Stimulated activated effector memory CD8-positive, alpha-beta T cell treated with anti-CD3 and anti-CD28 coated beads, Interleukin-12 subunit alpha, Interleukin-12 subunit beta, amount 100 ng/mL, for 72 hours (primary cell): ENCODE measurements around the gene NSMF.

Experiments
- ATAC-seq: fragments of 150-1000 bp; cut with Tn5 transposase; 2 replicates; pipeline ENCODE4 v1.10.0; 2021
- DNase-seq, 2 donors: peaks; one replicate each; pipeline ENCODE4 v3.0.0; 2021 to 2022; ENCODE audit warnings: low spot score in 2 of 2
- H3K27ac Mint-ChIP-seq: one replicate; pipeline ENCODE4 v1.8.0; 2022; ENCODE audit warnings: mild to moderate bottlenecking, mixed read lengths
- H3K36me3 Mint-ChIP-seq: one replicate; pipeline ENCODE4 v1.8.0; 2022; ENCODE audit warnings: mild to moderate bottlenecking, mixed read lengths
- H3K4me1 Mint-ChIP-seq: one replicate; pipeline ENCODE4 v1.8.0; 2022; ENCODE audit warnings: mixed read lengths
- H3K4me3 Mint-ChIP-seq: one replicate; pipeline ENCODE4 v1.8.0; 2022; ENCODE audit warnings: mild to moderate bottlenecking, mixed read lengths
- H3K9me3 Mint-ChIP-seq: one replicate; pipeline ENCODE4 v1.8.0; 2022; ENCODE audit warnings: mixed read lengths

NSMF gene

DNA sequence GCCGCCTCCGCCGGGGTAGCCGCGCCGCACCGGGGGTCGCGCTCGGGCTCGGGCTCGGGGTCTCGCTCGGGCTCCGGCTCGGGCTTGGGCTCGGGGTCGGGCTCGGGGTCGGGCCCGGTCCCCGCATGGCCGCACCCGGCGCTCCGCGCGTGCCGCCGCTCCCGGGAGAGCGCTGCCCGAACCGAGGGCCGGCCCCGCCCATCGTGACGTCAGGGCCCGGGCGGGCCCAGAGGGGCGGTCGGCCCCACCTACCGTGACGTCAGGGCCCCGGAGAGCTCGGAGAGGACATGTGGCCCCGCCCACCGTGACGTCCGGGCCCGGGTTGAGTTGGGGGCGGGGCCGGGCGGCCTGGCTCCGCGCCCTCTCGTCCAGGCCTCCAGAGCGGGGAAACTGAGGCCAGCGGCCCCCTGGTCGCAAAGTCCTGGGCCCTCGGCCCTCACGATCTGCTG, at the start of gene NSMF:
Gene NSMF (minus strand): TSS at position 183 of the 449 bp plus-strand sequence. CDS start 232 bp downstream, outside the sequence.
- Mint-ChIP-seq H3K27ac (peak within 1 kb of the TSS; percentile 50), H3K4me3 (peak within 1 kb of the TSS; percentile 66), H3K9me3 (no peaks in the 10 kb centered on the region), H3K4me1 (peaks cover 35% of the 10 kb centered on the region), H3K36me3 (peaks cover 33% of the 10 kb centered on the region)
- ATAC-seq (peak; percentile 71), DNase-seq (peak; percentile 97 to 98)

- Mint-ChIP-seq H3K4me1 (peaks cover 10% of the 10 kb centered on the region), H3K36me3 (peaks cover 13% of the 10 kb centered on the region), H3K4me3 (no peak overlapping the region)
These were observed 47.6 kb upstream of the NSMF start for GRCh38 chr9:137506702-137507171.

GRCh38 chr9:137506274-137506673, 47.1 kb upstream of the NSMF start:
- ATAC-seq, result no peak
- no peak for DNase-seq
- Mint-ChIP-seq H3K27ac (no peak overlapping the region), H3K9me3 (no peaks in the 10 kb centered on the region), H3K4me1 (peaks cover 13% of the 10 kb centered on the region), H3K4me3 (no peak overlapping the region), H3K36me3 (peaks cover 16% of the 10 kb centered on the region)

More at GRCh38 chr9:137506702-137507171, 47.6 kb upstream of the NSMF start:
- Mint-ChIP-seq H3K27ac (no peak overlapping the region), H3K9me3 (no peaks in the 10 kb centered on the region)
- DNase-seq (no peak), ATAC-seq (no peak)

- Mint-ChIP-seq H3K36me3 (peaks cover 16% of the 10 kb centered on the region), H3K9me3 (no peaks in the 10 kb centered on the region), H3K4me3 (no peak overlapping the region), H3K4me1 (peaks cover 13% of the 10 kb centered on the region), H3K27ac (no peak overlapping the region)
- ATAC-seq (no peak), DNase-seq (no peak)
These were observed 46.4 kb upstream of the NSMF start for GRCh38 chr9:137505421-137506140.

- DNase-seq (no peak), ATAC-seq (peak; percentile 55)
- H3K27ac Mint-ChIP-seq, result no peak overlapping the region
- no peaks in the 10 kb centered on the region for H3K9me3 Mint-ChIP-seq
- no peak overlapping the region for H3K4me3 Mint-ChIP-seq
- H3K36me3 Mint-ChIP-seq, result peaks cover 16% of the 10 kb centered on the region
- H3K4me1 Mint-ChIP-seq, result peaks cover 13% of the 10 kb centered on the region
These were observed 45.3 kb upstream of the NSMF start for GRCh38 chr9:137504432-137504777.

DNA sequence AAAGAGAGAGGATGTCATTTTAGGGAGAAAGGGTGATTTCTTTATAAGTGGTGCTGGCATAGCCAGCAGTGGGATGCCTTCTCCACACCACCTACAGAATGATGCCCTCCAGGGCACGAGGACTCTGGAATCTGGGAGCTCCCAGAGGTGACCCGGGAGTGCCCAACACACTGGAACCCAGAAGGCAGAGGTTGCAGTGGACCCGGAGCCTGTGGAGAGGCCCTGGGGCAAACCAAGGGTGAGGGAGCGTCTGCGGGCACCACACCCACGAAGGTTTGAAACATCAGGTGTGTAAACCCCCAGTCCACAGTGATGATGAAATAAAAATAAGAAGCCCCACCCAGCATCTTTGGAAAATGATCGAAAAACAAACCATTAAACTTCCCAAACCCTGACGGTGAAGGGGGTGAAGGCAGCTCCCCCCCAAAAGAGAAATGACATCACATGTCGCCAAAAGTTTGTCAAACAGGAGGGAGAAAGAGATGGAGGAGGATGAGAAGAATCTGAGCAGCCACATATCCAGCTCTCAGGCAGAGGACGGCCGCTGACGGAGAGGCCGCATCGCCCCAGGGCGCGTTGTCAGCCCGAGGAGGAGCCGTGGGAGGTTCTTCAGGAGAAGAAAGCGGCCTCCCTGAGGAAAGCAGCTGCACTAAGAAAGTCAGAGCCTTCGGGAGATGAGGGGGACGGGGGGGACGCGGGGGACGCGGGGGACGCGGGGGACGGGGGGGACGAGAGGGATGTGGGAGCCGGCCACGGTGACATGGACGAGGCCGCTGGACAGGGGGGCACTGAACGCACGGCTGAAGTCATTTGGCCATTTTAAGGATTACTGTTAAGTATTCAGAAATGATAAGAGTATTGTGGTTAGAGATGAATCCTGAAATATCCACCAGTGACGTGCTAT, 43.1 kb upstream of the NSMF start:
- Mint-ChIP-seq H3K27ac (peak overlapping the region; percentile 94), H3K4me1 (peaks cover 13% of the 10 kb centered on the region), H3K4me3 (no peak overlapping the region), H3K36me3 (peaks cover 16% of the 10 kb centered on the region), H3K9me3 (no peaks in the 10 kb centered on the region)
- no peak for ATAC-seq
- no peak for DNase-seq

DNA sequence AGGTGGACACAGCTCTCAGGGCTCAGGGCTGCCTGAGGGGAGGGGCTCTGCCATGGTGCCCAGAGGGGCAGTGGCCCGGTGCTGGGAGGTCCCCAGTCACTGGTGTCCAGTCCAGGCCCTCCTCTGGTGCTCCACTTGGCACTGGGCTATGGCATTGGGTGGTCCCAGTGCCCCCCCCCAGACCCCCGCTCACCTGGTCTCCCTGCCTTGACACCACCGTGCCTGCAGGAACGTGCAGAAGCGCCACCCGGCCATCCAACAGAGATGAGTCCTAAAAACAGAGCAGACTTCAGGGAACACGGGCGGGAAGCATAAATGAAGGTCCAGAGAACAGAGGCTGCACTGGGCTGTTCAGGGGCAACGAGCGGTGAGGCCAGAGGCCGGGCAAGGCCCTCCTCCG, 42.3 kb upstream of the NSMF start:
- Mint-ChIP-seq H3K9me3 (no peaks in the 10 kb centered on the region), H3K36me3 (peaks cover 16% of the 10 kb centered on the region), H3K4me3 (no peak overlapping the region), H3K27ac (peak overlapping the region; percentile 94), H3K4me1 (peaks cover 13% of the 10 kb centered on the region)
- ATAC-seq (no peak), DNase-seq (no peak)

DNA sequence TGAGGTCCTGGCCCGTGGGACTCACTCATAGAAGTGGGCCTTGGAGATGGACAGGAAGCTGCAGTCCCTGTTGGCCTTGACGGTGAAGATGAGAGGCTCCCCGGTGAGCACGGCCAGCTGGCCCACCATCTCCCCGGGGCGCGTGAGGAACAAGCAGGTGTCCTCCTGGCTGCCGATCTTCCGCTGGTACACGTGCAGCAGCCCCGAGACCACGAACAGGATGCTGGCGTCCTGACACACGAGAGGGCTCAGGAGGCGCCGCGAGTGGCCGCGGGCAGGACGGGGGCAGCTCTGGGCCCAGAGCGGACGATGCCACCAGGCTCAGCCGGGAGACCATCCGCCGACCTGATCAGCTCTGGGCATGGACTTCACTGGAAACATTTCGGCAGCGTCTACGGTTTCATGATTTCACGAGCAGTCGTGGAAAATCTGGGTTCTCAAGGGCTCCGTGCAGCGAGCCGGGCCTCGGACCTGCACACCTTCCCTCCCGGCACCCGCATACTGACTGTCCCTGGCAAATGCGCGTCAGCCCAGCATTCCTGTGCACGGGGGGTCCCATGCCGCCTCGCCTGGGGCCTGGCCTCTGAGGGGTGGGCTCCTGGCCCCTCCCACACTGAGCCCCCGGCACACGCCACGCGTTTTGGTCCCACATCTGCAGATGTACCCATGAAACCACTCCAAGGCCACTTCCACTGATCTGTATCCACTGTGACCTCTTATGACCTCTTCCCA, 41.7 kb upstream of the NSMF start:
- Mint-ChIP-seq H3K9me3 (no peaks in the 10 kb centered on the region), H3K27ac (no peak overlapping the region), H3K4me1 (peaks cover 13% of the 10 kb centered on the region), H3K4me3 (no peak overlapping the region), H3K36me3 (peaks cover 16% of the 10 kb centered on the region)
- no peak for DNase-seq
- no peak for ATAC-seq

DNA sequence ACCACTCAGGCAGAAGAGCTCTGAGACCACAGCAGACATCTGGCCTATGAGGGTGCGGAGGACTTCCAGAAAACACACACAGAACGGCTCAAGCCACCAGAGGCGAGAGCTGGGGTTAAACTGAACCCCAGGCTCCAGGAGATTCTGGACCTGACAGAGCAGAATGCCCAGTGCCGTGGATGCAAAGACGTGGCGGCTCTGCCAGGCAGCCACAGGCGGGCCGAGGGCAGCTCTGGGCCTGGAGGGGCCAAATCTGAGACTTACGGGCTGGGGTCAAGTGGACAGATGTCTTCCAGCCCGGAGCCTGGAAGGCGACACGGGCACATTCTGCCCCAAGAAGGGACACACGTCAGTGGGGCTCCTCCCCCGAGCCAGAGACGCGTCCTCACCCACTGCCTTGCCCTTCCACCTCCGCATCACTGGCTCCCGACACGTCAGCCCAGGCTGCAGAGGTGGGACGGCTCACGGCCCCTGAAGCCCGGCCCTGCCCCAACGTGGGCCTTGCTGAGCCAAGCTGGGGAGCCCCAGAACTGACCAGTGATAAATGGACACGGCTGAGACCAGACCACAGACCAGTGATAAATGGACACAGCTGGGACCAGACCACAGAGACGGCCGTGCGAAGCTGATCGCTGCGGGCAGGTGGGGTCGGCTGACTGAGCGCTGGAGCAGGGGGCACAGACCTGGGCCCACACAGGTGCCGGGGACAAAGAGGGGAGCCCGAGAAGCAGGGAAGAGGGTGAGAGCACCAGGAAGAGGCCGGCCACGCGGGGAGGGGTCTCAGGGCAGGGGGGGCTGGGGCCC, 40.9 kb upstream of the NSMF start:
- ATAC-seq (no peak), DNase-seq (no peak)
- H3K4me3 Mint-ChIP-seq, result no peak overlapping the region
- peaks cover 13% of the 10 kb centered on the region for H3K4me1 Mint-ChIP-seq
- H3K36me3 Mint-ChIP-seq, result peaks cover 16% of the 10 kb centered on the region
- no peak overlapping the region for H3K27ac Mint-ChIP-seq
- no peaks in the 10 kb centered on the region for H3K9me3 Mint-ChIP-seq

- DNase-seq, result no peak
- no peak for ATAC-seq
- Mint-ChIP-seq H3K36me3 (peaks cover 16% of the 10 kb centered on the region), H3K9me3 (no peaks in the 10 kb centered on the region), H3K4me3 (no peak overlapping the region), H3K4me1 (peaks cover 18% of the 10 kb centered on the region), H3K27ac (no peak overlapping the region)
These were observed 40.3 kb upstream of the NSMF start for GRCh38 chr9:137499416-137499815.

DNA sequence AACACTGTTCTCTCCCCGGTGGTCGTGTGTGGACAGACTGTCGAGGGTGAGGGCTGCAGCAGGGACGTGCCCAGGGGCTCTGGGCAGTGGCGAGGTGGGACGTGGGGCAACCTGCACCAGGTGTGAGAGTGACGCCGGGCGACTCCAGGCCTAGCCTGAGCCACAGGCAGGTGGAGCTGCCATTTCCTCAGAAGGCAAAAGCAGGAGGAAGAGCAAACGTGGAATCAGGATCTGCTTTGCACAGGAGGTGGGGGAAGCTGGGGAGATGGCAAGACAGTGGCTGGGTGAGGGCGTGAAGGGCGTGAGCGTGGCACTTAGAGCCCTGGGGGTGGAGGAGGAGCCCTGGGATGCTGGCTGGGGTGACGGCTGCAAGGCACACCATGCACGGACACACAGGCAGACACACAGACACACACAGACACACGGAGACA, 39.6 kb upstream of the NSMF start:
- H3K9me3 Mint-ChIP-seq, result no peaks in the 10 kb centered on the region

DNA sequence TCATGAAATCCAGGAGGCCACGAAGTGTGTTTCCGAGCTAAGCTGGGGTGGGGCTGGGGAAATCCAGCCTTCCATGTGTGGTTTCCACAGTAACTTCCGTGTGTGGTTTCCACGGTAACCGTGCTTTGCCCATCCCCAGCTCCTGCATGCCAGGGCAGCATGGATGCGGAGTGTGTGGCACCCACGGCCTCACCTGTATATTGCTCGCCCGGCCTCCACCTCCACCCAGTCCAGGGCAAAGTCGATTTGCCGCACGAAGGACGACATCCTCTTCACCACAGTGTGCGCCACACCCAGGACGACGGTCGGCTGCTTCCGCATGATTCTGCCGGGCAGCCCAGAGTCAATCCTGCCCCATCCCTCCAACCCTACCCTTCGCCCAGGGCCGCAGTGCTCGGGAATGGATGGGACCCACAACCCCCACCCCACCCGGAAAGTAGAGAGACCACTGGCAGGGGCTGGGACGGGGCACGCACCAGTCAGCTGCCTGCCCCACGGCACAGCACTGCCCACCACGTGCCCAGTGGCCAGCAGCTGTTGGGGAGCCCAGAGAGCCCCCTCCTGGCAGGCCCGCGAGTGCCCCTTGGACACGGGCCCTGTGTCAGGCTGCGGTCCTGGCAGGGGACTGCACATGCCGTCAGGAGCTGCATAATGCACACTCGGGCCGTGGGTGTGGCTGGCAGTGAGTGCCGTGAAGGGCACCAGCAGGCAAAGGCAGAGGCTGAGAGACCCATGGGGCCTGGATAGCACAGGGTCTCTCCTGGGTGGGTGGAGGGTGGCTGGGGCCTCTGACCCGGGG, 39.0 kb upstream of the NSMF start:
- H3K9me3 Mint-ChIP-seq, result no peaks in the 10 kb centered on the region

More for the DNA sequence above, 39.6 kb upstream of the NSMF start:
- Mint-ChIP-seq H3K4me3 (no peak overlapping the region), H3K27ac (no peak overlapping the region), H3K4me1 (peaks cover 23% of the 10 kb centered on the region), H3K36me3 (peaks cover 16% of the 10 kb centered on the region)
- ATAC-seq, result no peak
- DNase-seq, result no peak

DNA sequence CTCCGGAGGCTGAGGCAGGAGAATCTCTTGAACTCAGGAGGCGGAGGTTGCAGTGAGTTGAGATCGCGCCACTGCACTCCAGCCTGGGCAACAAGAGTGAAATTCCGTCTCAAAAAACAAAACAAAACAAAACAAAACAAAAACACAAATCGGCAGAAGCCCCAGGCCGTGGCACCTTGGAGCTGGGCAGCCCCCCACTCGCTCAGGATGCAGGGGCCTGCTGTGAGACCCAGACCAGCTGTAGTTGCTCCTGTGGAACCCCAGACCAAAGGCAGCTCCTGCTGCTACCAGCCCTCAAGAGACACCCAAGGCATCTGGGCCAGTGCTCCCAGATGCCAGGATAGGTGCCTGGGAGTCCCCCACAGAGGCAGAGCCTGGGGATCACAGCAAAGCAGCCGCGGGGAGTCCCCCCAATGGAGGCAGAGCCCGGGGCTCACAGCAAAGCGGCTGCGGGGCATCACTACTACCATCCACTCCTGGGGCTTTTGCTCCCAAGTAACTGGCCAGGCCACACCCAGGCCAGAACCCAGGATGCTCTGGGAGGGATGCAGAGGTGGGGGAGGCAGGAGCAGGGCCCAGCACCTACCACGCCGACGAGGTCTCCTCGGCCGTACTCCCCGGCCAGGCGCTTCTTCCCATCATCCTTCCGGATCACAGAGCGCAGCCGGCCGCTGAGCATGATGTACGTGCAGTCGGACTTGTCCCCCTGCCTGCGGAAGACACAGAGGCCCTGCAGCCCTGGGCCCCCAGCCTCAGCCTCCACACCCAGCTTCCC, 37.7 kb upstream of the NSMF start:
- Mint-ChIP-seq H3K9me3 (no peaks in the 10 kb centered on the region), H3K4me1 (peaks cover 16% of the 10 kb centered on the region), H3K36me3 (peaks cover 4% of the 10 kb centered on the region), H3K4me3 (no peak overlapping the region), H3K27ac (no peak overlapping the region)
- ATAC-seq (no peak), DNase-seq (no peak)

More for the DNA sequence above, 39.0 kb upstream of the NSMF start:
- Mint-ChIP-seq H3K27ac (no peak overlapping the region), H3K36me3 (peaks cover 16% of the 10 kb centered on the region), H3K4me3 (no peak overlapping the region), H3K4me1 (peaks cover 23% of the 10 kb centered on the region)
- DNase-seq (no peak), ATAC-seq (no peak)
